Transverse colon (tissue), 4 donors: ENCODE results near the gene SLC13A3.

Experiments used
- CTCF ChIP-seq, 5 experiments: fragments of 200-600 bp in 3 of 5; fragments of 450-650 bp in 2 of 5; sonication (generic) in 3 of 5; IDR thresholded peaks; 1 replicate in 2 of 5; 2 replicates in 3 of 5; pipeline ENCODE4 v1.5.1; 2016 to 2017; ENCODE audit warnings: antibody characterized with exemption in 5 of 5, inconsistent platforms in 3 of 5, mild to moderate bottlenecking in 2 of 5, moderate library complexity in 1 of 5
- EP300 ChIP-seq: sonication (generic); formaldehyde crosslinking; IDR thresholded peaks from one replicate; pipeline ENCODE4 v1.6.1; 2017; ENCODE audit warnings: antibody characterized with exemption, low read depth
- POLR2A ChIP-seq: fragments of 450-650 bp; IDR thresholded peaks from one replicate; pipeline ENCODE4 v1.6.1; 2016; ENCODE audit warnings: antibody characterized with exemption, mild to moderate bottlenecking, moderate library complexity
- POLR2AphosphoS5 ChIP-seq, 3 donors: sonication (generic); formaldehyde crosslinking; IDR thresholded peaks; one replicate each; pipeline ENCODE4 v1.6.1; 2016; ENCODE audit warnings: antibody characterized with exemption in 3 of 3

GRCh38 chr20:46573234-46573633, 78.0 kb downstream of the SLC13A3 start:
- TF ChIP-seq CTCF (IDR thresholded peaks at IDR 0.05), result no peak
- TF ChIP-seq POLR2AphosphoS5 (IDR thresholded peaks at IDR 0.05), result no peak
- TF ChIP-seq POLR2A, result no peak
- TF ChIP-seq EP300, result no peak
